ENCODE data around the gene ZCCHC17. TPM values are rescaled to one million over a fixed set of nuclear protein-coding genes. Genes with fewer than 3 reads are reported as not detected.
"Not testable (repeated sequence)": the region's sequence is repeated elsewhere in the genome, so short reads cannot be mapped to it uniquely, and the experiment has no call there.

Gene ZCCHC17
- total RNA-seq, 1 experiment from 2014 or later: 26.8 TPM

- H3K9me2 ChIP-seq (ENCODE audit: insufficient read depth): no peaks in the 10 kb centered on the region
- H3K36me3 ChIP-seq (ENCODE audit: low read depth): no peaks in the 10 kb centered on the region
- H3K4me2 ChIP-seq: no peak overlapping the region
- POLR2A ChIA-PET (ENCODE audit: unreplicated experiment): interaction anchor here (0.5 to 0.8 kb wide), 2 partner anchors 11 to 440 kb away, joined by 4 to 7 read pairs; no protein-coding TSS in a partner anchor
- peaks cover 3% of the 10 kb centered on the region; the same call in 1 of the 2 replicates for H3F3A ChIP-seq (ENCODE audit: insufficient read depth, low read depth)
- H3K27me3 ChIP-seq (ENCODE audit: insufficient read depth, low read depth): no peaks in the 10 kb centered on the region
- no peaks in the 10 kb centered on the region for H4K20me1 ChIP-seq (ENCODE audit: insufficient read depth)
- no TSS peak for BruUV-seq (replicated peaks)
- DNase-seq: no peak
- H3K4me3 ChIP-seq: no peak overlapping the region
- peaks cover 32% of the 10 kb centered on the region for H3K4me1 ChIP-seq (replicated peaks; ENCODE audit: insufficient read depth)
- intact Hi-C loops (cut with micrococcal nuclease; ENCODE audit: unreplicated experiment): no loop called here
- TF ChIP-seq, protein P1, sequence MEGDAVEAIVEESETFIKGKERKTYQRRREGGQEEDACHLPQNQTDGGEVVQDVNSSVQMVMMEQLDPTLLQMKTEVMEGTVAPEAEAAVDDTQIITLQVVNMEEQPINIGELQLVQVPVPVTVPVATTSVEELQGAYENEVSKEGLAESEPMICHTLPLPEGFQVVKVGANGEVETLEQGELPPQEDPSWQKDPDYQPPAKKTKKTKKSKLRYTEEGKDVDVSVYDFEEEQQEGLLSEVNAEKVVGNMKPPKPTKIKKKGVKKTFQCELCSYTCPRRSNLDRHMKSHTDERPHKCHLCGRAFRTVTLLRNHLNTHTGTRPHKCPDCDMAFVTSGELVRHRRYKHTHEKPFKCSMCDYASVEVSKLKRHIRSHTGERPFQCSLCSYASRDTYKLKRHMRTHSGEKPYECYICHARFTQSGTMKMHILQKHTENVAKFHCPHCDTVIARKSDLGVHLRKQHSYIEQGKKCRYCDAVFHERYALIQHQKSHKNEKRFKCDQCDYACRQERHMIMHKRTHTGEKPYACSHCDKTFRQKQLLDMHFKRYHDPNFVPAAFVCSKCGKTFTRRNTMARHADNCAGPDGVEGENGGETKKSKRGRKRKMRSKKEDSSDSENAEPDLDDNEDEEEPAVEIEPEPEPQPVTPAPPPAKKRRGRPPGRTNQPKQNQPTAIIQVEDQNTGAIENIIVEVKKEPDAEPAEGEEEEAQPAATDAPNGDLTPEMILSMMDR (conservative IDR thresholded peaks at IDR 0.05): no peak
- no peak for TF ChIP-seq EZH2 (IDR thresholded peaks at IDR 0.05; ENCODE audit: low read depth)
- H3K27ac ChIP-seq: no peak overlapping the region
- no peaks in the 10 kb centered on the region for H3K9me3 ChIP-seq (ENCODE audit: insufficient read depth, low read depth)
- CTCF ChIA-PET: interaction anchor here (1.0 kb wide), 1 partner anchor 165 kb away, joined by 3 read pairs; no protein-coding TSS in a partner anchor
- H3K79me2 ChIP-seq (ENCODE audit: low read depth): no peaks in the 10 kb centered on the region
- no peak overlapping the region for H2AFZ ChIP-seq
Observed at GRCh38 chr1:31383967-31384366, 87.1 kb downstream of the ZCCHC17 start.

DNA sequence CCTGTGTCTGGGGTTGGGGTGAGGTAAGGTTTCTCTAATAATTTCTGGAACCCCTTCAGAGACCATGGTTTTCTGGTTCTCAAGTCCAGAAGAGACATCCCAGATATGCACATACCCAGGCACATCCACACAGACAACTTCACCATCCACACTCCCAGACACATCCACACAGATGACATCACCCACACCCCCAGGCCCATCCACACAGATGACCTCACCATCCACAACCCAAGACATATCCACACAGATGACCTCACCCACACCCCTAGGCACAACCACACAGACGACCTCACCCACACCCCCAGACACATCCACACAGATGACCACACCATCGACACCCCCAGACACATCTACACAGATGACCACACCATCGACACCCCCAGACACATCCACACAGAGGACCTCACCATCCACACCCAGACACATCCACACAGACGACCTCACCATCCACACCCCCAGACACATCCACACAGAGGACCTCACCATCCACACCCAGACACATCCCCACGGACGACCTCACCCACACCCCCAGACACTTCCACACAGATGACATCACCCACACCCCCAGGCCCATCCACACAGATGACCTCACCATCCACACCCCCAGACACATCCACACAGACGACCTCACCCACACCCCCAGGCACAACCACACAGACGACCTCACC is 89.9 kb downstream of the ZCCHC17 start:
- H3K27ac ChIP-seq; H3K9me3 ChIP-seq (ENCODE audit: insufficient read depth, low read depth); H4K20me1 ChIP-seq (ENCODE audit: insufficient read depth); BruUV-seq (replicated peaks); H3K4me3 ChIP-seq; H3K9me2 ChIP-seq (ENCODE audit: insufficient read depth); H3K27me3 ChIP-seq (ENCODE audit: insufficient read depth, low read depth); H2AFZ ChIP-seq; DNase-seq; H3K36me3 ChIP-seq (ENCODE audit: low read depth); H3K4me2 ChIP-seq; intact Hi-C loops (cut with micrococcal nuclease; ENCODE audit: unreplicated experiment); H3K79me2 ChIP-seq (ENCODE audit: low read depth); POLR2A ChIA-PET (ENCODE audit: unreplicated experiment); CTCF ChIA-PET: not testable (repeated sequence)
- H3F3A ChIP-seq (ENCODE audit: insufficient read depth, low read depth): peaks cover 13% of the 10 kb centered on the region; the same call in 1 of the 2 replicates
- peaks cover 33% of the 10 kb centered on the region for H3K4me1 ChIP-seq (replicated peaks; ENCODE audit: insufficient read depth)

- intact Hi-C loops (cut with micrococcal nuclease; ENCODE audit: unreplicated experiment): no loop called here
- Histone ChIP-seq H3K9me2 (ENCODE audit: insufficient read depth) (no peaks in the 10 kb centered on the region), H3K27me3 (ENCODE audit: insufficient read depth, low read depth) (no peaks in the 10 kb centered on the region), H3K9me3 (ENCODE audit: insufficient read depth, low read depth) (no peaks in the 10 kb centered on the region), H3K36me3 (ENCODE audit: low read depth) (no peaks in the 10 kb centered on the region), H3K27ac (no peak overlapping the region), H4K20me1 (ENCODE audit: insufficient read depth) (no peaks in the 10 kb centered on the region), H3K4me1 (replicated peaks; ENCODE audit: insufficient read depth) (peaks cover 24% of the 10 kb centered on the region), H3K4me3 (no peak overlapping the region), H3F3A (ENCODE audit: insufficient read depth, low read depth) (peaks cover 13% of the 10 kb centered on the region; the same call in 1 of the 2 replicates), H3K4me2 (no peak overlapping the region), H2AFZ (no peak overlapping the region), H3K79me2 (ENCODE audit: low read depth) (no peaks in the 10 kb centered on the region)
- ChIA-PET CTCF (no interaction called here), POLR2A (ENCODE audit: unreplicated experiment) (no interaction called here)
- no peak for TF ChIP-seq EZH2 (IDR thresholded peaks at IDR 0.05; ENCODE audit: low read depth)
- TF ChIP-seq, protein P1 (conservative IDR thresholded peaks at IDR 0.05): no peak
- DNase-seq: no peak
- BruUV-seq (replicated peaks): no TSS peak
Observed at GRCh38 chr1:31387612-31388011, 90.8 kb downstream of the ZCCHC17 start.

Measured in PC-9 (cell line).